K562 (cell line): Measurements from ENCODE around the gene CROCC2. TPM values are rescaled to one million over a fixed set of nuclear protein-coding genes. Genes with fewer than 3 reads are reported as not detected.

ENCODE experiments used
- POLR2H ChIP-seq: IDR thresholded peaks from 2 replicates; pipeline ENCODE4 v1.6.1; 2016; ENCODE audit warnings: missing genetic modification characterization, low read depth, mild to moderate bottlenecking, control low read depth, missing compliant biosample characterization, moderate library complexity
- REST ChIP-seq, 2 experiments: fragments of 450-650 bp; formaldehyde crosslinking in 1 of 2; IDR thresholded peaks; 2 replicates each; pipeline versions ENCODE4 v1.4.0 to v1.6.1; 2014 to 2020; ENCODE audit warnings: mild to moderate bottlenecking in 2 of 2, borderline replicate concordance in 1 of 2, low read depth in 1 of 2
- TRIM25 ChIP-seq: fragments of 450-650 bp; IDR thresholded peaks from 2 replicates; pipeline ENCODE4 v1.7.0; 2016; ENCODE audit warnings: borderline replicate concordance
- polyA plus RNA-seq, 8 experiments: library from polyadenylated mRNA; depleted of rRNA in 4 of 8; stranded (reverse) in 5 of 8; unstranded in 3 of 8; fragments of >200 nt; fragmentation: Nextera tagmentation in 2 of 8; fragmentation: Illumina TruSeq in 1 of 8; extraction: Ambion mirVana in 2 of 8; extraction: Trizol in 1 of 8; gene quantifications; 2 replicates each; pipeline versions ENCODE4 v1.2.1 to v1.2.3, GENCODE V29; 2011 to 2014; ENCODE audit warnings: inconsistent platforms in 1 of 8, missing spikeins in 1 of 8
- total RNA-seq, 7 experiments: library from RNA; depleted of rRNA in 6 of 7; stranded (reverse); fragments of >200 nt in 6 of 7; fragmentation: Illumina TruSeq in 2 of 7; extraction: Trizol in 2 of 7; gene quantifications; 2 replicates each; pipeline versions ENCODE4 v1.2.1 to v1.2.3, GENCODE V29; 2011 to 2021; ENCODE audit warnings: low replicate concordance in 1 of 7

The CROCC2 gene
- total and polyA plus RNA-seq, 9 of the 15 experiments (the other 6 are each of a cell fraction or from before 2014, with no cell fraction given): not detected

- TF ChIP-seq REST (IDR thresholded peaks at IDR 0.05; ENCODE audit: borderline replicate concordance): no peak
- TF ChIP-seq REST (CRISPR knock-in tag; IDR thresholded peaks at IDR 0.05; ENCODE audit: low read depth): no peak
- no peak for TF ChIP-seq TRIM25
- TF ChIP-seq POLR2H (tag): no peak
Observed at GRCh38 chr2:241014764-241015163, 108.6 kb downstream of the CROCC2 start (continued).
